Activated gamma-delta T cell treated with Interleukin-2 at 50 U/mL for 16 hours (primary cell): ENCODE results near the gene FAM168B.
"Not testable (repeated sequence)": the region's sequence is repeated elsewhere in the genome, so short reads cannot be mapped to it uniquely, and the experiment has no call there.

Experiments used
- DNase-seq: peaks from one replicate; pipeline ENCODE4 v3.0.0-alpha.2; 2020

Gene FAM168B

DNA sequence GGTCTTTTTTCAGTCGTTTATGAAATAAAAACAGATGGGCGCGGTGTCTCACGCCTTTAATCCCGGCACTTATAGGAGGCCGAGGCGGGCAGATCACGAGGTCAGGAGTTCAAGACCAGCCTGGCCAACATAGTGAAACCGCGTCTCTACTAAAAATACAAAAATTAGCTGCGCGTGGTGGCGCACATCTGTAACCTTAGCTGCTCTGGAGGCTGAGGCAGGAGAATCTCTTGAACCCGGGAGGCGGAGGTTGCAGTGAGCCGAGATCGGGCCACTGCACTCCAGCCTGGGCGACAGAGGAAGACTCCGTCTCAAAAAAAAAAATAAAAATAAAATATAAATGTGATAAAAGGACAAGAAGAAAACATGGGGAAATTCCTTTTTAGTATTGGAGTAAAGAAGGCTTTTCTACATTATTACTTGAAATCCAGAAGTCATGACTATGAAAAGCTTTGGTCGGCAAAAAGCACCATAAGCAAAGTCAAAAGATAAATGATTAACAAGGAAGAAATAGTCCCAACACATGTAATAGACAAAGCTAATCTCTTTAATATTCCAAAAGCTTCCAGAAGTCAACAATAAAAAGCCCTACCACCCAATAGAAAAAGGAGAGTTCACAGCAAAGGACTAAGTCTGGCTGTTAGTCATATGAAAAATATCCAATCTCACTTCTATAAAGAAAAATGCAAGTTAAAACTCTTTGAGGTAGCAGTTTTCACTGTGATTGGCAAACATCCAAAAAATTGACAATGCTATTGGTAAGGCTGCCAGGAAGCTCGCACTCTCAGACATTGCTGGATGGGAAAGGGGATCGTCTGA, 1.4 kb upstream of the FAM168B start:
- DNase-seq: no peak

- no peak for DNase-seq
Observed at GRCh38 chr2:131093696-131094462, 619 bp upstream of the FAM168B start.

GRCh38 chr2:131092458-131093005, 728 bp downstream of the FAM168B start:
- DNase-seq: no peak

DNA sequence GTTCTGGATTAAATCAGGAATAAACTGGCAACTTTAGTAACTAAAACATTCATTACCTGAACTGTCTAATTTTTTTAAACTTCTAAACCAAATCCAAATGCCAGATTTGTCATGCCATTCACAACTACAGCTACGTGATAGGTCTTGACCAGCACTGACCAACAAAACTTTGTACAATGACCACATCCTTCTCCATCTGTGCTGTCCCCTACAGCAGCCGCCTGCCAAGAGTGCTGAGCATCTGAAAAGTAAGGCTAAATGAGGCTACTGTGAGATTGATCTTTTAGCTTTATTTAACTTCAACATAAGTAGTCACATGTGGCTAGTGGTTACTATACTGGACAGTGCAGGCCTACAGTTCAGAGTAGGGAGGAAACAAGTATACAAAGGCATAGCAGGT, 7.6 kb downstream of the FAM168B start:
- no peak for DNase-seq

- DNase-seq: no peak
Observed at GRCh38 chr2:131081190-131081589, 12.1 kb downstream of the FAM168B start.

- DNase-seq: not testable (repeated sequence)
Observed at GRCh38 chr2:131079931-131080330, 13.3 kb downstream of the FAM168B start.

GRCh38 chr2:131077966-131078365, 15.3 kb downstream of the FAM168B start:
- DNase-seq: no peak

DNA sequence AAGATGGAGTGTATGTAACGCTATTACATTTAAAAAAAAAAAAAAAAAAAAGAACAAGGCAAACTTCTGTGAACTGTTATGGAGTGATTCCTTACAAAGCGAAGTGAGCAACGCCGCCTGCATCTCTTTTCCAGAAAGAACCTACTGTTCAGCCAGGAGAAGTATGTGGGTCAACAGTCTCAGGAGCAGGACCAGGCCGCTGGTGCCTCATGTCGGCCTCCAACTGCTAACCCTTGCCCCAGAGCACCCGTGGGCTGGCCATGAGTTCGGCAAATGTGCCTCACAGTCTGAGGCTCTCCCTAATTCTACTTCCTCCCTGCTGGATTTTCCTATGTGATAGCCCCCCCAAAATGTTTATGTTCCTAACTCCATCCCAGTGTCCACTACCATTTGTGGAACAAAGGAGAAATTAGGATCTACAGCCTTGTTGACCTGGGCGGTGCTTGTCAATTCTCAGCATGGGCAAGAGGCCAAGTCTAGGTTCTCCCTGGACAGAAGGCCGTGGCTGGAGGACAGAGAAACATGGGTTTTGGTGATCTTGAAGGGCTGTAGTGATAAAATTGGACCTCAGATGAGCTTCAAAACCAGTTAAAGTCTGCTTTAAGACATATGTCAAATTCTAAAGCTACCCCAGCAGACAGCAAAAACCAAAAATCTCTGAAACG, 15.9 kb downstream of the FAM168B start:
- no peak for DNase-seq

GRCh38 chr2:131076707-131077106, 16.6 kb downstream of the FAM168B start:
- DNase-seq: no peak

GRCh38 chr2:131075578-131075977, 17.7 kb downstream of the FAM168B start:
- not testable (repeated sequence) for DNase-seq

GRCh38 chr2:131068172-131068571, 25.1 kb downstream of the FAM168B start:
- not testable (repeated sequence) for DNase-seq

DNA sequence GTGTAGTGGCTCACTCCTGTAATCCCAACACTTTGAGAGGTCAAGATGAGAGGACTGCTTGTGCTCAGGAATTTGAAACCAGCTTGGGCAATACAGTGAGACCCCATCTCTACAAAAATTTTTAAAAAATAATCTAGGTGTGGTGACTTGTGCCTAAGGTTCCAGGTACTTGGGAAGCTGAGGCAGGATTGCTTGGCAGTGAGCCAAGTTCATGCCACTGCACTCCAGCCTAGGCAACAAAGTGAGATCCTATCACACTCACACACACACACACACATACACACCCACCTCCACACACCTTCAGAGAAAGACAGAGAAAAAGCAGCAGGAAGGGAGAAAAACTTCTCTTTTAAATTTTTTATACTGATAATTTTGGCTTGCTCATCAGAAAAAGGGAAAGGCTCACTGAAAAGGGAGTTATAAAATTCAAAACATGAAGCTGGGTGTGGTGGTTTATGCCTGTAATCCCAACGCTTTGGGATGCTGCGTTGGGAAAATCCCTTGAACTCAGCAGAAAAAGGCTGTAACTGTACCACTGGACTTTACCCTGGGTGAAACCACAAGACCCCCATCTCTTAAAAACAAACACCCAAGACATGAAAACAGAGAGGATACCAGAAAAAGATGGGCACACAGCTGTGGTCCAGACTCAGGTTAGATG, 25.7 kb downstream of the FAM168B start:
- DNase-seq: no peak

DNA sequence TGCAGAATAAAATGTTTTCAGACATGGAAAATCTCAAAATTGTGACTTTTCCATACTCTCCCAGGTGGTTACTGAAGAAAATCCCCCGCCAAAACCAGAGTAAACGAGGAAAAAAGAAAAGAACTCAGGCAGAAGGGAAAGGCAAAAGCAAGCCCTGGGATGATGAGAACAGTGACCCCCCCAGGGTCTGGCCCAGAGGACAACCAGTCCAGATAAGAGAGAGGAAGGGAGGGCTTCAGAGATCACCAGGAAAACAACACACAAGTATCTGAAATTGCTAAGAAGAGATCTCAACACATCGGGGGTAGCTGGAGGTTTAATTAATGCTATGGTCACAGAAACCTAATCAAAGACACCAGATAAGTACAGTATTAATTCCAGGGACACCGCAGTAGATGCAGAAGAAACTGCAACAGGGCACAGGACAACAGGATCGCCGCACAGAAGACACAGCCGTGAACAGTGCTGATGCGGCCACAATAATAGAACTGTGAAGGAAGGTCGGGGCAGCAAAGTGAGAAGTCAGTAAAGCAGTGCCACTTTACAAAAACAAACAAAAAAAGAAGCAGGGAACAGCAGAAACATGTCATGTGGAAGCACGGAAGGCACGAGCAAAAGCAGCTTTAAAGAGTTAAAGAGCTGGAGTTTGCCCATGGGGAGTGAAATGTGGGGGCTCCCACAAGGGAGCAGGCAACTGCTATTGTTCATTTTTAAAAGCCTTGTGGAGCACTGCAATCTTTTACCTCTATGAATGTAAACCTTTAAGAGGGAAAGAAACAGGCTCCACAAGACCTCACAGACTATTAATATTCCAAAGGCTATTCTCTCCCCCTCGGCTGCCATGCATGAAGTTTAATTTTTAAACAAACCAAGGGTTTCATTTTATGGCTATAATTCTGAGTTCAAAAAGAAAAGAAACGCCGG, 28.4 kb downstream of the FAM168B start:
- no peak for DNase-seq

GRCh38 chr2:131063501-131064283, 29.6 kb downstream of the FAM168B start:
- no peak for DNase-seq

GRCh38 chr2:131058920-131059319, 34.3 kb downstream of the FAM168B start:
- no peak for DNase-seq

- no peak for DNase-seq
Observed at GRCh38 chr2:131058214-131058843, 34.9 kb downstream of the FAM168B start.

- DNase-seq: no peak
Observed at GRCh38 chr2:131056932-131057287, 36.4 kb downstream of the FAM168B start.

GRCh38 chr2:131056204-131056931, 36.9 kb downstream of the FAM168B start:
- DNase-seq: no peak
